NCI-H226 (cell line): ENCODE results near the gene CLCN3.
"Not testable (repeated sequence)": the region's sequence is repeated elsewhere in the genome, so short reads cannot be mapped to it uniquely, and the experiment has no call there.

Source experiments
- DNase-seq: peaks from one replicate; pipeline ENCODE4 v3.0.0-alpha.2; 2015

CLCN3 gene

GRCh38 chr4:169619958-169620879 is at the start of gene CLCN3:
Gene CLCN3 (plus strand): TSS chr4:169620578. CDS start chr4:169635929, 15,351 bp downstream.
- DNase-seq: peak; percentile 97

GRCh38 chr4:169571012-169571411 is 49.4 kb upstream of the CLCN3 start:
- DNase-seq: not testable (repeated sequence)

GRCh38 chr4:169571435-169571834 is 48.9 kb upstream of the CLCN3 start:
- no peak for DNase-seq

- DNase-seq: no peak
These were observed 46.5 kb upstream of the CLCN3 start for GRCh38 chr4:169573889-169574288.

GRCh38 chr4:169582203-169582602 is 38.2 kb upstream of the CLCN3 start:
- DNase-seq: no peak

- no peak for DNase-seq
These were observed 37.7 kb upstream of the CLCN3 start for GRCh38 chr4:169582706-169583105.

- no peak for DNase-seq
These were observed 36.8 kb upstream of the CLCN3 start for GRCh38 chr4:169583563-169583962.

- DNase-seq: no peak
These were observed 27.3 kb upstream of the CLCN3 start for GRCh38 chr4:169593050-169593560.

- no peak for DNase-seq
These were observed 25.7 kb upstream of the CLCN3 start for GRCh38 chr4:169594560-169595195.

GRCh38 chr4:169601016-169601771 is 19.2 kb upstream of the CLCN3 start:
- no peak for DNase-seq

GRCh38 chr4:169603312-169603711 is 17.1 kb upstream of the CLCN3 start:
- DNase-seq: no peak

GRCh38 chr4:169604131-169604900 is 16.1 kb upstream of the CLCN3 start:
- peak; percentile 43 for DNase-seq

- DNase-seq: no peak
These were observed 15.5 kb upstream of the CLCN3 start for GRCh38 chr4:169604903-169605331.

- DNase-seq: no peak
These were observed 9.2 kb upstream of the CLCN3 start for GRCh38 chr4:169611157-169611556.

GRCh38 chr4:169611991-169612870 is 8.1 kb upstream of the CLCN3 start, which contains the start of gene NEK1:
Gene NEK1 (minus strand): TSS chr4:169612583. CDS start chr4:169602630, 9,953 bp downstream.
- DNase-seq: peak; percentile 82

GRCh38 chr4:169612871-169613859 is 7.2 kb upstream of the CLCN3 start:
- peak; percentile 48 for DNase-seq

GRCh38 chr4:169615467-169616106 is 4.8 kb upstream of the CLCN3 start:
- DNase-seq: peak; percentile 24

GRCh38 chr4:169616846-169617245 is 3.5 kb upstream of the CLCN3 start:
- DNase-seq: no peak

- no peak for DNase-seq
These were observed 3.1 kb upstream of the CLCN3 start for GRCh38 chr4:169617306-169617705.
